Neuronal stem cell (in vitro differentiated cells): Measurements from ENCODE around the gene COLEC12.

Experiments used
- DNase-seq: peaks from one replicate; pipeline ENCODE4 v3.0.0-alpha.2; 2013; ENCODE audit warnings: low spot score
- H2AFZ ChIP-seq: one replicate; pipeline ENCODE4 v1.6.1; 2013; ENCODE audit warnings: mild to moderate bottlenecking, low read length, inconsistent platforms
- H2AK5ac ChIP-seq: 2 replicates; pipeline ENCODE4 v1.6.1; 2013; ENCODE audit warnings: low read depth, mild to moderate bottlenecking, inconsistent platforms, low read length, moderate library complexity, mixed read lengths
- H2BK120ac ChIP-seq: 2 replicates; pipeline ENCODE4 v1.6.1; 2013; ENCODE audit warnings: low read depth, mild to moderate bottlenecking, inconsistent platforms, low read length, moderate library complexity, mixed read lengths
- H2BK12ac ChIP-seq: one replicate; pipeline ENCODE4 v1.6.1; 2013; ENCODE audit warnings: low read length, inconsistent platforms
- H2BK15ac ChIP-seq: 2 replicates; pipeline ENCODE4 v1.6.1; 2013; ENCODE audit warnings: mild to moderate bottlenecking, low read length, inconsistent platforms, mixed read lengths
- H2BK5ac ChIP-seq: one replicate; pipeline ENCODE4 v1.6.1; 2013; ENCODE audit warnings: inconsistent platforms, mild to moderate bottlenecking, low read length, moderate library complexity
- H3K14ac ChIP-seq: one replicate; pipeline ENCODE4 v1.6.1; 2013; ENCODE audit warnings: low read length, inconsistent platforms
- H3K18ac ChIP-seq: 2 replicates; pipeline ENCODE4 v1.6.1; 2013; ENCODE audit warnings: low read length, inconsistent platforms
- H3K23ac ChIP-seq: 2 replicates; pipeline ENCODE4 v1.6.1; 2013; ENCODE audit warnings: low read depth, mild to moderate bottlenecking, mixed read lengths, low read length, inconsistent platforms; ENCODE audit not compliant: poor library complexity
- H3K27ac ChIP-seq: replicated peaks from 3 replicates; pipeline ENCODE4 v1.5.1; 2013; ENCODE audit warnings: low read length, inconsistent platforms
- H3K27me3 ChIP-seq, 3 experiments: 2 replicates each; pipeline ENCODE4 v1.6.1; 2013; ENCODE audit warnings: low read length in 3 of 3, mild to moderate bottlenecking in 2 of 3, inconsistent platforms in 1 of 3, low read depth in 1 of 3, mixed read lengths in 1 of 3, moderate library complexity in 1 of 3; ENCODE audit not compliant: control insufficient read depth in 3 of 3, insufficient read depth in 3 of 3
- H3K36me3 ChIP-seq, 2 donors: replicated peaks in 1 of 2; 2 replicates each; pipeline ENCODE4 v1.6.1; 2013; ENCODE audit warnings: low read length in 2 of 2; ENCODE audit not compliant: control insufficient read depth in 2 of 2, insufficient read depth in 2 of 2
- H3K4ac ChIP-seq: 2 replicates; pipeline ENCODE4 v1.6.1; 2013; ENCODE audit warnings: inconsistent platforms, mild to moderate bottlenecking, low read length, moderate library complexity
- H3K4me1 ChIP-seq, 2 donors: 1 replicate in 1 of 2; 2 replicates in 1 of 2; pipeline ENCODE4 v1.6.1; 2013; ENCODE audit warnings: low read length in 2 of 2, low read depth in 1 of 2; ENCODE audit not compliant: control insufficient read depth in 2 of 2, insufficient read depth in 1 of 2
- H3K4me2 ChIP-seq: one replicate; pipeline ENCODE4 v1.6.1; 2013; ENCODE audit warnings: mild to moderate bottlenecking, low read length, inconsistent platforms; ENCODE audit not compliant: insufficient read depth, poor library complexity, severe bottlenecking
- H3K4me3 ChIP-seq, 2 donors: 2 replicates each; pipeline ENCODE4 v1.5.1; 2013; ENCODE audit warnings: low read length in 2 of 2, mild to moderate bottlenecking in 2 of 2, inconsistent platforms in 1 of 2, moderate library complexity in 1 of 2
- H3K79me1 ChIP-seq: one replicate; pipeline ENCODE4 v1.6.1; 2013; ENCODE audit warnings: low read depth, mild to moderate bottlenecking, inconsistent platforms, low read length, moderate library complexity
- H3K9ac ChIP-seq: one replicate; pipeline ENCODE4 v1.6.1; 2013; ENCODE audit warnings: mild to moderate bottlenecking, low read depth, low read length, inconsistent platforms; ENCODE audit not compliant: poor library complexity
- H3K9me3 ChIP-seq, 2 donors: replicated peaks in 1 of 2; 2 replicates each; pipeline versions ENCODE3 to v1.6.1; 2013; ENCODE audit warnings: low read length in 2 of 2, mild to moderate bottlenecking in 2 of 2, inconsistent platforms in 1 of 2, low read depth in 1 of 2, mixed read lengths in 1 of 2, moderate library complexity in 1 of 2; ENCODE audit not compliant: control insufficient read depth in 2 of 2, insufficient read depth in 1 of 2
- H4K8ac ChIP-seq: one replicate; pipeline ENCODE4 v1.6.1; 2013; ENCODE audit warnings: low read depth, mild to moderate bottlenecking, inconsistent platforms, low read length, moderate library complexity
- H4K91ac ChIP-seq: one replicate; pipeline ENCODE4 v1.6.1; 2013; ENCODE audit warnings: low read length, low read depth, mild to moderate bottlenecking, inconsistent platforms; ENCODE audit not compliant: poor library complexity
- WGBS, 2 donors: extraction: QIAGEN DNeasy Blood & Tissue Kit; methylation state at CpG; one replicate each; pipeline ENCODE4 v1.1.7; 2013; ENCODE audit warnings: missing lambda C conversion rate in 2 of 2, mixed read lengths in 1 of 2; ENCODE audit not compliant: insufficient read length in 2 of 2, insufficient replicate concordance in 1 of 2; ENCODE audit errors: extremely low coverage in 2 of 2; 5-methylcytosine and 5-hydroxymethylcytosine counted together

Gene COLEC12

DNA sequence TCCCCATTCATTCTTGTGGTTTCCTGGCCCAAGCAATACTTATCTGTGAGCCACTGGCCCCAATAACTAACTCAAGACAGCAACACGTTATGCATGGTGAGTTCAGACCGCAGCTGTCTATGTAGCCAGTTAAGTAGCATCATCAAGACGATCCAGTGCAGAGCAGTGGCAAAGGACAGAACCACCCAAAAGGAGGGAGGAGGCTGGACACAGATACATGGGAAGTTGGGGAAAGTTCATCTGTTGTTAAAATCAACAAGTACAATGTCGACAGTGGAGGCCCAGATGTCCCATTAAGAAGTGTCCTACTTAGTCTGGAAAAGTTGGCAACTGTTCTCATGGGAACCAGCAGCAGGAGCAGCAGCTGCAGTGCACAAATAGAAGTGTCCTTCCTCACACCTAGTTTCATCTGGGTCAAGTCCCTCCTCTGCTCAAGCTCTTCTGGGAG is 125.8 kb downstream of the COLEC12 start:
- no peaks in the 10 kb centered on the region for H3K36me3 ChIP-seq
- H4K8ac ChIP-seq = no peak overlapping the region
- H2AK5ac ChIP-seq = no peak overlapping the region
- H3K79me1 ChIP-seq = no peaks in the 10 kb centered on the region
- no peak overlapping the region for H3K14ac ChIP-seq
- H2BK5ac ChIP-seq = no peak overlapping the region
- WGBS, 2 donors = no CpG with 5 or more reads among the region's 4 CpGs
- no peak overlapping the region for H2BK120ac ChIP-seq
- no peak overlapping the region for H4K91ac ChIP-seq
- no peak overlapping the region for H2BK15ac ChIP-seq
- no peak overlapping the region for H3K4me2 ChIP-seq
- no peaks in the 10 kb centered on the region for H3K27me3 ChIP-seq
- H3K4me3 ChIP-seq = no peak overlapping the region
- H3K23ac ChIP-seq = no peak overlapping the region
- no peaks in the 10 kb centered on the region for H3K9me3 ChIP-seq
- no peak overlapping the region for H3K4ac ChIP-seq
- no peak overlapping the region for H3K9ac ChIP-seq
- no peak overlapping the region for H2BK12ac ChIP-seq
- peaks cover 0 to 3% of the 10 kb centered on the region in 2 donors for H3K4me1 ChIP-seq
- DNase-seq = no peak
- H3K18ac ChIP-seq = no peak overlapping the region
- H2AFZ ChIP-seq = no peak overlapping the region
- H3K27ac ChIP-seq = no peak overlapping the region

DNA sequence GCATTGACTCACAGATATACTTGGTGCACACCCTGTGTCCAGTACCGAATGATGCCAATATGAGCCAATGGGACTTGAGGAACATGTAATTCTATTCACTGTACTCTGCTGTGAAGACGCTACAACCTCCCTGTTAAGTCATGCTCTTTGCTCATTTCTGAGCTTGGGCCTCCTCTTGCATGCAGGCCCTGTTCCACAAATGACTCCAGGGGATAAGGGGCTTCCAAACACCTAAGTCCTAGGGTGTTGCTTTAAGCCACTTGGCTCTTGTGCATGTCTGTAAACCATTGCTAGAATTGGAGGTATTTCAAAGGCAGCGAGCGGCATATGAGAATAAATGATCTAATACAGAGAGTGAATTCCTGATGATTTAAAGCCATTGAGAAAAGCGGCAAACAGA is 126.7 kb downstream of the COLEC12 start:
- Histone ChIP-seq H2BK15ac (no peak overlapping the region), H3K4me3 (no peak overlapping the region), H3K14ac (no peak overlapping the region), H3K79me1 (no peaks in the 10 kb centered on the region), H2AK5ac (no peak overlapping the region), H3K18ac (no peak overlapping the region), H3K36me3 (no peaks in the 10 kb centered on the region), H3K27ac (no peak overlapping the region), H2BK12ac (no peak overlapping the region), H3K4ac (no peak overlapping the region), H3K9ac (no peak overlapping the region), H3K27me3 (no peaks in the 10 kb centered on the region), H2AFZ (no peak overlapping the region), H2BK120ac (no peak overlapping the region), H4K8ac (no peak overlapping the region), H3K23ac (no peak overlapping the region), H3K4me1 (peaks cover 0 to 3% of the 10 kb centered on the region in 2 donors), H3K4me2 (no peak overlapping the region), H4K91ac (no peak overlapping the region), H3K9me3 (no peaks in the 10 kb centered on the region), H2BK5ac (no peak overlapping the region)
- WGBS, 2 donors = no CpG with 5 or more reads among the region's 5 CpGs
- DNase-seq = no peak

DNA sequence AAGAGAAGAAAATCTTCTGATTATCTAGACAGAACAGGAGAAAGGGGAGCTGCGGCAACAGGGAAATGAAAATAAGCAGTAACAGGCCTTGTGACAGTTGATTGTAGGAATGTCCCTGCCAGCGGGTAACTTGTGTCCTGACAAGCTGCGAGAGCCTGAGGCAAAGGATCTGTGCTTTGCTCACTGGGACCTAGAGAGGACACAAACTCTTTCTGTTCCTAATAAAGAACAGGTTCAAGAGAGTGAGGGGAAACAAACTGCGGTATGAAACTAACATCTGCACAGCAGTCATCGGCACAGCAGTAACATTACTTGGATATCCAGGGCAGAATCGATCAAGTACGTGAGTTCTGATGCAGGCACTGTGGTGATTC is 128.9 kb downstream of the COLEC12 start:
- Histone ChIP-seq H3K27me3 (no peaks in the 10 kb centered on the region), H3K4me3 (no peak overlapping the region), H2BK5ac (no peak overlapping the region), H3K9ac (no peak overlapping the region), H3K4me1 (peaks cover 0 to 6% of the 10 kb centered on the region in 2 donors), H3K18ac (no peak overlapping the region), H3K36me3 (no peaks in the 10 kb centered on the region), H3K4ac (no peak overlapping the region), H3K23ac (no peak overlapping the region), H2BK12ac (no peak overlapping the region), H3K4me2 (no peak overlapping the region), H2BK120ac (no peak overlapping the region), H4K91ac (no peak overlapping the region), H4K8ac (no peak overlapping the region), H3K14ac (no peak overlapping the region), H3K9me3 (no peaks in the 10 kb centered on the region), H2AK5ac (no peak overlapping the region), H2BK15ac (no peak overlapping the region), H3K27ac (no peak overlapping the region), H2AFZ (no peak overlapping the region), H3K79me1 (no peaks in the 10 kb centered on the region)
- DNase-seq = no peak
- WGBS, 2 donors = no CpG with 5 or more reads among the region's 7 CpGs

DNA sequence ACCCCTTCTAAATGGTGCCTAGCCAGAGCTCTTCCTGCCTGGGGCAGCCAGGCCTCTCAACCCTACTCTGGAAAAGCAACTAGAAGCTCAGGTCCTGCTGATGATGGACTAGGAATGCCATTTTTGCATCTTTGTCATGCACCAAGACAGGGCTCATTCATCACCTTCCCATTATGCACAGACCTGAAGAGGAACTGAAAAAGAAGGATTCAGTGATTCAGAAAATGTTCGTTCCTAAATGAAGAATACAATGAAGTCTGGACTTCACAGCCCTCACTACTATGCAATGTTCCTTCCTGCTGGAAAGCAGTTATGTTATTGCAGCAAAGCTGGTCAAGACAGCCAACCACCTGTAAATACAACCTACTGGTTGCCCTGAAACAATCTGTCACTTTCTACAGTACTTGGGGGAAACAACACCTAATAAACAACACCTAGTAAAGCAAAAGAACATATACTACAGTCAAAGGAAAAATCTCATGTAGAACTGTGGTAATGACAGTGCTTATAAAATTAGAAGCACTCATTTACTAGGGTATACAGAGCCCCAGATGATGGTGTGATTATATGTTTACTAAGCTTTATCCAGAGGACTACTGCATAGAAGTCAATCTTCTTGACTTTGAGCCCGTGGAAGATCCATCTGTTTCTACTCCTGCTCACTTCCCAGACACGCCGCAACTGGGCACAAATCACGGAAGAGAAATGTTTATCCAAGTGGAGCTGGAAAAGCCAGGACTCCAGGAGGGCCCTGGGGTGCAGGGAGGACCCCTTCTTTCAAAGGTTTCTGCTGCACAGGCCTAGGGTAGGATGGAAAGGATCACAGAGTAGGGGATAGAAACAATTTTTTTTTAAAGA is 129.5 kb downstream of the COLEC12 start:
- Histone ChIP-seq H2AK5ac (no peak overlapping the region), H3K9me3 (no peaks in the 10 kb centered on the region), H3K18ac (no peak overlapping the region), H2BK12ac (no peak overlapping the region), H2BK120ac (no peak overlapping the region), H3K27me3 (no peaks in the 10 kb centered on the region), H3K4me3 (no peak overlapping the region), H3K23ac (no peak overlapping the region), H3K4ac (no peak overlapping the region), H3K4me1 (peaks cover 0 to 10% of the 10 kb centered on the region in 2 donors), H4K8ac (no peak overlapping the region), H3K79me1 (no peaks in the 10 kb centered on the region), H2BK15ac (no peak overlapping the region), H3K9ac (no peak overlapping the region), H3K4me2 (no peak overlapping the region), H2BK5ac (no peak overlapping the region), H3K14ac (no peak overlapping the region), H3K36me3 (no peaks in the 10 kb centered on the region), H4K91ac (no peak overlapping the region), H3K27ac (no peak overlapping the region), H2AFZ (no peak overlapping the region)
- no CpG with 5 or more reads among the region's 5 CpGs for WGBS, 2 donors
- no peak for DNase-seq
